Measurements from ENCODE around the gene PLXDC2.
"Not testable (repeated sequence)": the region's sequence is repeated elsewhere in the genome, so short reads cannot be mapped to it uniquely, and the experiment has no call there.

Gene PLXDC2

GRCh38 chr10:19816411-19817230 is at the start of gene PLXDC2:
Gene PLXDC2, plus strand, starts transcription at chr10:19816432.
- FAIRE-seq: no peak

- no peak for FAIRE-seq
Measured at GRCh38 chr10:19767876-19768275, 48.4 kb upstream of the PLXDC2 start.

- FAIRE-seq: not testable (repeated sequence)
Measured at GRCh38 chr10:19769826-19770225, 46.4 kb upstream of the PLXDC2 start.

- no peak for FAIRE-seq
Measured at GRCh38 chr10:19772972-19773371, 43.3 kb upstream of the PLXDC2 start.

- FAIRE-seq: no peak
Measured at GRCh38 chr10:19775296-19775695, 40.9 kb upstream of the PLXDC2 start.

GRCh38 chr10:19777806-19778205 is 38.4 kb upstream of the PLXDC2 start:
- no peak for FAIRE-seq

- FAIRE-seq: no peak
Measured at GRCh38 chr10:19778996-19779395, 37.2 kb upstream of the PLXDC2 start.

- FAIRE-seq: no peak
Measured at GRCh38 chr10:19782430-19783089, 33.7 kb upstream of the PLXDC2 start.

DNA sequence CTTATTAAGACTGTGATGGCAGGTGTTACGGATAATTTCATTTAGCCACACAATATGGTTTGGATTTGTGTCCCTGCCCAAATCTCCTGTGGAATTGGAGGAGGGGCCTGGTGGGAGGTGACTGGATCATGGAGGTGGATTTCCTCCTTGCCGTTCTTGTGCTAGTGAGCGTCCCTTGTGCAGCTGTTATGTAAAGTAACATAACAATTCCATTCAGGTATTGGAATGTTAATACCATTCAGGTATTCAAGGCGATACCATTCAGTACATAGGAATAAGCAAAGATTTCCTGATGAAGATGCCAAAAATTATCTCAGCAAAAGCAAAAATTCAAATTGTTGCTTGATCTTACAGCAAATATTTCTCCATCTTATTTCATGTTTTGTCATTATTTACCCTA is 32.5 kb upstream of the PLXDC2 start:
- no peak for FAIRE-seq

DNA sequence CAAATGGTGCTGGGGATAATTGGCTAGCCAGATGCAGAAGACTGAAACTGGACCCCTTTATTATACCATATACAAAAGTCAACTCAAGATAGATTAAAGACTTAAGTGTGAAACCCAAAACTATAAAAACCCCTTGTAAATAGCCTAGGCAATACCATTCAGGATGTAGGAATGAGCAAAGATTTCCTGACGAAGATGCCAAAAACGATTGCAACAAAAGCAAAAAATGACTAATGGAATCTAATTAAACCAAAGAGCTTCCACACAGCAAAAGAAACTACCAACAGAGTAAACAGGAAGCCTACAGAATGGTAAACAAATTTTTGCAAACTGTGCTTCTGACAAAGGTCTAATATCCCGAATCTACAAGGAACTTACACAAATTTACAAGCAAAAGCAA is 30.9 kb upstream of the PLXDC2 start:
- no peak for FAIRE-seq

DNA sequence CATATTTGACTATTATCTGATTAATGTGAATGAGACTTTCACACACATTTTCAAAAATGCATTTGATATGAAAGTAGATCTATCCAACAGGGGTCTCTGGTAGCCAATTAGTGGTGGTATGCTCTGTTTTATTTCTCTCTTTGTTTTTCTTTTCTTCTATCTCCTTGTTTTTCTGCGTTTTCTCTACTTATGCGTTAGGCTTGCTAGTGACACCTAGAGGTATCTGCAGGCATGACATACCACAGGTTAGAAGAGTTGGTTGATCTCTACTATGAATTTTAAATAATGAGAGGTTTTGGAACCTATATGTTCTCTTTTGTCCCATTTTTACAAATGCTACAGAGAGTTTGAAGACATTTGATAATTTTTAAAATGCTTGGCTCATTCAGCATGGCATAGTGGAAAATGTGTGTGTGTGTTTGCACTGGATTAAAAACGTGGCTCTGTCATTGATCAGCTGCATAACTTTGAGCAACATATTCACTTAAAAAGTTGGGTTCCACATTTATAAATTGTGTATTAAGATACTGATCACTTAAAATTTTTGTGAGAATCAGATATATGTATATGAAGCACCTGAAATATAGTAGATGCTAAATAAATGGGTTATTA is 28.1 kb upstream of the PLXDC2 start:
- FAIRE-seq: peak; percentile 64

GRCh38 chr10:19788902-19789301 is 27.3 kb upstream of the PLXDC2 start:
- FAIRE-seq: no peak

GRCh38 chr10:19789607-19790006 is 26.6 kb upstream of the PLXDC2 start:
- no peak for FAIRE-seq

DNA sequence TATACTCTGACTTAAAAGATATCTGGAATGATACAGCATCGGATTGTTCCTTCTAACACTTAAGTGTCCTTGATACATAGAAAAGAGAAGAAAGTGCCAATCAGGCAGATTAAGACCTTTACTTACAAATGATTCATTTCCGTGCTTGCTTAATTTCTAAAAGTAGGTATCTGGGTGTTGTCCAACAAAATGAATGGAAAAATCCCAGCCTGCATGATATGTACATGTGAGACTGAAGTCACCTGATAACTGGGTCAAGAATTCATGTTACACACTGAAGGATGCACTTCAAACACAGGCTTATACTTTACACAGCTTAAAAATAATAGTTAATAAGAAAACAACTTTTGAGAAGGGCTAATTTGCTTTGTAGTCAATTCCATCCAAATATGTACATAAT is 25.2 kb upstream of the PLXDC2 start:
- FAIRE-seq: no peak

- no peak for FAIRE-seq
Measured at GRCh38 chr10:19795684-19796083, 20.5 kb upstream of the PLXDC2 start.

DNA sequence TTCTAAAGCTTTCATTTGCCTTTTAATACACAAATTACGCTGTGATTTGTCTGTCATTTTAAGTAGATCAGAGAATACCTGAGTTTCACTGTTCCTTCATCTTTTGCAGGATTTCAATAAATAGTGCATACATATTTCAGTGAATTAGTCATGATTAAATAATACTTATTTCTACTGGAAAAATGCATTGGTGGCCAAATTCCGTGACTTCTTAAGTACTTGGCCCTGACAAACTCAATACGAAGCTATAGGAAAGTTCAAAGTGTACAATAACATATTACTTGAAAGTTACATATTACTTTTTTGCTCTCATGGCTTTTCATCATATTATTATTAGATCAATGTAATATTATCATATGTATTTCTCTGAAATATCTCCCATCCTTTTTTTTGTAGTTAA is 16.1 kb upstream of the PLXDC2 start:
- no peak for FAIRE-seq

DNA sequence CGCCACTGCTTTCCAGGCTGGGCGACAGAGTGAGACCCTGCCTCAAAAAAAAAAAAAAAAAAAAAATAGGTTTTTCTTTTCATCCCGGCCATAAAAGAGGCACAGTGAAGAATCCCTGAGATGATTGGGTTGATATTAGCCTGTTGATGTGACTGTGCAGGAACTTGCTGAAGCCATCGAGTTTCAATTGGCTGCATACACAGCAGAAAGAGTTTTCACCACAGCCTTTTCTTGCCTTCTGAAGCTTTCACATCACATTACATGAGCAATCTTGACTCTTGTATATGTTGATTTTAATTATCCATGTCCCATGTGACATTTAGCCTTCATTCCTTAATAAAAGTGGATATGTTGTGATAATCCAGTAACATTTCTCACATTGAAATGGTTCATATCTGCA is 14.9 kb upstream of the PLXDC2 start:
- no peak for FAIRE-seq

GRCh38 chr10:19803676-19804075 is 12.6 kb upstream of the PLXDC2 start:
- no peak for FAIRE-seq

DNA sequence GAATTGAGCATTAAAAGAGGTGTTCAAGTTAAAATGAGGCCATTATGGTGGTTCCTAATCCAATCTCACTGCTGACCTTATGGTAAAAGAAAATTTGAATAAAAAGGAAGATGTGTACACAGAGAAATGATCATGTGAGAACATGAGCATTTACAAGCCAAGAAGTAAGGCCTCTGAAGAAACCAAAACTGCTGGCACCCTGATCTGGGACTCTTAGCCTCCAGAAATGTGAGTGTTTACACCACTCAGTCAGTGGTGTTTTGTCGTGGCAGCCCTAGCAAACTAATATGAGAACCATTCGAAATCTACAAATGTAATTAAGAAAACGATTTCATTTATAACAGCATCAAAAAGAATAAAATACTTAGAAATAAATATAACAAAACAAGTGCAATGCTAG is 6.8 kb upstream of the PLXDC2 start:
- FAIRE-seq: no peak

GRCh38 chr10:19811540-19811939 is 4.7 kb upstream of the PLXDC2 start:
- FAIRE-seq: no peak

DNA sequence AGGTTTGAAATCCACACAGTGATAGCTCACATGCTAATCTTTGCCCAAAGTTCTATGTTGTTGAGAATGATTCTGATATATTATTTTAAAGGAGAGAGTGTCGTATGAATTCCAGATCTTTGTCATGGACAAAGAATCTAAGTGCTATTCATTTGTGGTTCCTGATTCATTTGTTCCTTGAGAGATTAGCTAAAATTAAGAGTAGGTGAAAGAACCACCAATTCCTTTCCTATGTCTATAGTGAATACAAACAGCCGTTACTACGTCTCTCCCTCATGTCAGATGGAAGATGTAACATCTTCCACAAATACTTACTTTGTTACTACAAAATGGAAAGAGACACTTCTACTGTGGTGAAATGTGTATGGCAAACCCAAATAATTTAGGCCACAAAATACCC is 3.3 kb upstream of the PLXDC2 start:
- no peak for FAIRE-seq

DNA sequence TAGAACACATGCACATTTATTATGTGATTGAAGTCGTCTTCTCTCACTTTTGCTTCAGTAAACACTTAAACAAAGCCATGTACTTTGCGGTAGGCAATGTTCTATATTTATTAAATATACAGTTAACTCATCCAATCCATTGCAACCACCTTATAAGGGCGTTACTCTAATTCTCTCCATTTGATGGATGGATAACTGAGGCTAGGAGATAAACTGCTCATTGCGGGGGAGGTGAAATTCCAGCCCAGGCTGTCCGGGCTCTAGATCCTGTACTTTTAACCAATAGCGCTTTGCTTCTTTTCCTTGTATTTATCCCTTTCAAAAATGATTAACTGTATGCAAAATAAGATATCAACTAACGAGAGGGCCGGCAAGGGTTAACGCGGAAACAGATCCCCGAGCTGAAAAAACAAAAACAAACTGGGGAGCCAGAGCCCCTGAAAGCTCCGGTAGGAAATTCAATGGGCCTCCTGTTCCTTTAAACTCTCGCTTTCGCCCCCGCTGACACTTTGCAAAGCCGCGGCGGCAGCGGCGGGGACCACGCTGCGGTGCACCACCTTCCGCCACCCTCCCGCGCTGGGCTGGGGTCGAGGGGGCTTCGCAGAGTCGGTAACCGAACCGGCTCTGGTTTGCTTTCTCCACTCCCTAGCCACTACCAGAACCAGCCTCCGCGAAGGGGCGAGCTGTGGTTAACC is 1.0 kb upstream of the PLXDC2 start:
- FAIRE-seq: no peak

DNA sequence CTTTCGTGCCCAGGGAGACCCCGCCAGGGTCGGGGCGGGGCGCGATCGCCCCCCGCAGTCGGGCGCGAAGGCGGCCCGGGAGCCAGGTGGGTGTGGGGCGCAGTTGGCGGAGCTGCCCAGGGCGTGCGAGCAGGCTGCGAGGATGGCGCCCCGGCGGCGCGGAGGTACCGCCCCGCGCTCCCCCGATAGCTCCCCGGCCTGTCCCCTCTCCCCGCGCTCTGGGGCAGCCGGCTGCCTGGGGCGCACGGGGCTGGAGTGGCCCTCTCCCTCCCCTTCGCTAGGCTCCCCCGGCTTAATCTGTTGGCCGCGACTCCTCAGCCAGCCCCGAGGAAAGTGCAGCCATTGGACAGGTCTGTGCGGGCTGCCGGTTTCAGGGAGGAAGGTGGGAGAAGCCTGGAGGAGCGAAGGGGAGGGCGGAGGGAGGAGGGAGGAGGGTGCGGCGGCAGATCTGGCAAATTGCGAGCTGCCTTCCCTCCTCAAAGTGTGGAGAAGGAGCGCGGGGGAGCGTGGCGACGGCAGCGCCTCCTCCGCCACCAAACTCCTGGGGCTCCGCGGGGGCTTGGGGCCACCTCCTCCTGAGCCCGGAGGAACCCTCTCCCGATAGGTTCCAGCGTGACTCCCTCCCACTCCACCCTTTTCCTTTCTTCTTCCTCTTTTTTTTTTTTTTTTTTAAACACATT is 361 bp upstream of the PLXDC2 start:
- FAIRE-seq: no peak

Measured in A204.1 (cell line).